OCI-LY7 (cell line): ENCODE measurements around the gene HAPLN1. TPM values are rescaled to one million over a fixed set of nuclear protein-coding genes. Genes with fewer than 3 reads are reported as not detected.

Experiments
- BruUV-seq: library from RNA; stranded (reverse); fragments of 400-500 nt; replicated peaks from 2 replicates; lab custom pipeline; 2021; lab: Mats Ljungman, UMichigan
- CTCF ChIA-PET: fragments of 300-600 bp; sonication (Branson Sonifier 250); formaldehyde crosslinking; loops from one replicate; lab custom pipeline; 2022; ENCODE audit warnings: antibody characterized with exemption; ENCODE audit not compliant: unreplicated experiment; lab: Charles Lee
- POLR2A ChIA-PET: fragments of 300-600 bp; sonication (Branson Sonifier 250); formaldehyde crosslinking; loops from one replicate; lab custom pipeline; 2022; ENCODE audit warnings: antibody characterized with exemption; lab: Charles Lee
- DNase-seq: peaks from one replicate; pipeline ENCODE4 v3.0.0-alpha.2; 2015; ENCODE audit warnings: low spot score
- H2AFZ ChIP-seq: fragments of 200-600 bp; sonication (generic), shearing (Covaris generic); 2 replicates; pipeline ENCODE4 v1.6.1; 2014; ENCODE audit warnings: mild to moderate bottlenecking, antibody characterized with exemption, low read length, moderate library complexity
- H3K27ac ChIP-seq: fragments of 200-600 bp; sonication (generic); 2 replicates; pipeline ENCODE4 v1.5.1; 2014; ENCODE audit warnings: mixed run types, low read depth, mild to moderate bottlenecking, moderate library complexity, low read length, inconsistent platforms; ENCODE audit not compliant: poor library complexity, severe bottlenecking
- H3K36me3 ChIP-seq: fragments of 200-600 bp; sonication (generic); 2 replicates; pipeline ENCODE4 v1.6.1; 2014; ENCODE audit warnings: mild to moderate bottlenecking, antibody characterized with exemption, low read length, moderate library complexity, mixed read lengths; ENCODE audit not compliant: insufficient read depth
- H3K4me1 ChIP-seq: fragments of 200-600 bp; sonication (generic); 2 replicates; pipeline ENCODE4 v1.5.1; 2014; ENCODE audit warnings: mild to moderate bottlenecking, low read length; ENCODE audit not compliant: insufficient read depth, poor library complexity, severe bottlenecking
- H3K4me2 ChIP-seq: fragments of 200-600 bp; sonication (generic); 2 replicates; pipeline ENCODE4 v1.6.1; 2014; ENCODE audit warnings: mild to moderate bottlenecking, low read length
- H3K4me3 ChIP-seq: fragments of 200-600 bp; sonication (generic); 2 replicates; pipeline ENCODE4 v1.5.1; 2014; ENCODE audit warnings: mild to moderate bottlenecking, low read depth, low read length; ENCODE audit not compliant: poor library complexity, severe bottlenecking
- H3K79me2 ChIP-seq: fragments of 200-600 bp; sonication (generic); 2 replicates; pipeline ENCODE4 v1.6.1; 2016; ENCODE audit warnings: low read depth, mild to moderate bottlenecking, low read length, moderate library complexity, mixed read lengths; ENCODE audit not compliant: insufficient read depth
- H3K9me2 ChIP-seq: fragments of 200-600 bp; sonication (generic); 2 replicates; pipeline ENCODE4 v1.6.1; 2016; ENCODE audit warnings: mild to moderate bottlenecking, low read length, mixed read lengths; ENCODE audit not compliant: insufficient read depth
- H3K9me3 ChIP-seq: fragments of 200-600 bp; sonication (generic); 2 replicates; pipeline ENCODE4 v1.6.1; 2014; ENCODE audit warnings: mild to moderate bottlenecking, mixed run types, low read length, mixed read lengths
- H4K20me1 ChIP-seq: fragments of 200-600 bp; sonication (generic); 2 replicates; pipeline ENCODE4 v1.6.1; 2014; ENCODE audit warnings: mild to moderate bottlenecking, antibody characterized with exemption, low read length, moderate library complexity, mixed read lengths; ENCODE audit not compliant: insufficient read depth
- CTCF ChIP-seq: fragments of 200-600 bp; sonication (generic); conservative IDR thresholded peaks from 2 replicates; pipeline ENCODE4 v1.5.1; 2014; ENCODE audit warnings: mild to moderate bottlenecking, antibody characterized with exemption, low read length, moderate library complexity, mixed read lengths
- EZH2phosphoT487 ChIP-seq: fragments of 200-600 bp; sonication (generic); IDR thresholded peaks from 2 replicates; pipeline ENCODE4 v1.6.1; 2018; ENCODE audit warnings: low read depth, borderline replicate concordance, mild to moderate bottlenecking, mixed run types, antibody characterized with exemption, low read length, moderate library complexity, mixed read lengths
- intact Hi-C: fragments of 100-400 bp; cut with micrococcal nuclease; formaldehyde crosslinking; loops from one replicate; pipeline ENCODE4 v1.10.0; 2022; ENCODE audit not compliant: unreplicated experiment
- total RNA-seq, 2 experiments: library from RNA; depleted of rRNA in 1 of 2; stranded (reverse); fragments of >200 nt in 1 of 2; shearing (Covaris generic) in 1 of 2; gene quantifications; 2 replicates each; pipeline ENCODE4 v1.2.3, GENCODE V29; 2014 to 2022

HAPLN1 gene
- total RNA-seq, 2 experiments from 2014 or later = not detected

DNA sequence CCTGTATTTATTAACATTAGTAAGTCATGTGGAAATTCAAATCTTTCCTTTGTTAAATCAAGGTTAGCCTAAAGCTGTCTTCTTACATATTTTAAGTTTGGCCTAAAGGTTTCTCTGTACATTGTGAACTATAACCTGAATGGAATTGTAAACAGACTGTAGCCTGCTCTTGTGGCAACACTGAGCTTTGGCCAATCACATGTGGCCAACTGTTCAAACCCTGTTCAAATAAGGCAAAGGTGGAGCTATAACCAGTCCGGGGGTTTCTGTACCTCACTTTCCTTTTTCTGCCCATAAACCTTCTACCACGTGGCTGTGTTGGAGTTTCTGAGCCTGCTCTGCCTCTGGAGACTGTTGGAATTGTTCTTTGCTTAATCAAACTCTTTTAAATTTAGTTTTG, 3.3 kb upstream of the HAPLN1 start:
- no peak overlapping the region for H3K4me3 ChIP-seq
- ChIA-PET CTCF (no interaction called here), POLR2A (interaction anchor here (0.6 kb wide), 1 partner anchor 44 kb away, joined by 3 read pairs; no protein-coding TSS in a partner anchor)
- H3K79me2 ChIP-seq = no peaks in the 10 kb centered on the region
- no TSS peak for BruUV-seq
- no peaks in the 10 kb centered on the region for H4K20me1 ChIP-seq
- no peaks in the 10 kb centered on the region for H3K36me3 ChIP-seq
- H3K27ac ChIP-seq = no peak overlapping the region
- no peaks in the 10 kb centered on the region for H3K9me2 ChIP-seq
- no peaks in the 10 kb centered on the region for H3K9me3 ChIP-seq
- H2AFZ ChIP-seq = no peak overlapping the region
- TF ChIP-seq EZH2phosphoT487 (no peak), CTCF (no peak)
- no peak for DNase-seq
- H3K4me1 ChIP-seq = no peaks in the 10 kb centered on the region
- H3K4me2 ChIP-seq = no peak overlapping the region
- intact Hi-C loops = loop anchor here (5.0 kb wide), 1 partner anchor 533 kb away; no protein-coding TSS in a partner anchor

DNA sequence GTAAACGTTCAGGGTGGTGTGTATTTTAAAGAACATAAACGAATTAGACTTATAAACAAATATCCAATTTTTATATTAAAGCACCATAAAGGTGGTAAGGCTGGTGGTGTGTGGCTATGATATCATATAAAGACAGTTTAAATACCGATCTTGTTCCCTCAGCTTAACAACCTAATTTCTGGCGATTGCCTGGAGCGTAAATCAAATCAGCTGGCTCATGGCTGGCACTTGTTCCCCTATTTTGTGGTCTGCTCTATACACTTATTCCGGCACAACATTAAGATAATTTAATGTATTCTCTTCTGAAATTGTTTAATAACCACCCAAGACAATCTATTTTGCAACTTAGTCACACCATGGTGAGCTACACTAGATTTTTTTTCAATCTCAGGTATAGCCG, 2.4 kb upstream of the HAPLN1 start:
- TF ChIP-seq EZH2phosphoT487 = no peak
- no peak for TF ChIP-seq CTCF
- Histone ChIP-seq H3K4me3 (no peak overlapping the region), H4K20me1 (no peaks in the 10 kb centered on the region), H2AFZ (no peak overlapping the region), H3K9me2 (no peaks in the 10 kb centered on the region), H3K9me3 (no peaks in the 10 kb centered on the region), H3K27ac (no peak overlapping the region), H3K4me1 (no peaks in the 10 kb centered on the region), H3K36me3 (no peaks in the 10 kb centered on the region), H3K79me2 (no peaks in the 10 kb centered on the region), H3K4me2 (no peak overlapping the region)
- CTCF ChIA-PET = no interaction called here
- intact Hi-C loops = loop anchor here (5.0 kb wide), 1 partner anchor 534 kb away; no protein-coding TSS in a partner anchor
- no TSS peak for BruUV-seq
- POLR2A ChIA-PET = interaction anchor here (0.9 to 1.1 kb wide), 2 partner anchors 15 to 16 kb away, joined by 3 read pairs; no protein-coding TSS in a partner anchor
- DNase-seq = no peak
